Activated CD4-positive, alpha-beta T cell treated with anti-CD3 and anti-CD28 coated beads, Interleukin-2, Interleukin-4, amounts not matched to agents 100 ng/mL and 50 ng/mL, durations not matched to agents 16 hours and 8 hours (primary cell): ENCODE data around the gene UBE2F.
A peak's percentile ranks its signal among the peaks of the same experiment; 100 is the strongest.
"Not testable (repeated sequence)": the region's sequence is repeated elsewhere in the genome, so short reads cannot be mapped to it uniquely, and the experiment has no call there.

ENCODE experiments used
- DNase-seq: peaks from one replicate; pipeline ENCODE4 v3.0.0-alpha.2; 2020; ENCODE audit warnings: low spot score

Gene UBE2F

GRCh38 chr2:237979331-237979730 is 12.5 kb downstream of the UBE2F start:
- DNase-seq: no peak

DNA sequence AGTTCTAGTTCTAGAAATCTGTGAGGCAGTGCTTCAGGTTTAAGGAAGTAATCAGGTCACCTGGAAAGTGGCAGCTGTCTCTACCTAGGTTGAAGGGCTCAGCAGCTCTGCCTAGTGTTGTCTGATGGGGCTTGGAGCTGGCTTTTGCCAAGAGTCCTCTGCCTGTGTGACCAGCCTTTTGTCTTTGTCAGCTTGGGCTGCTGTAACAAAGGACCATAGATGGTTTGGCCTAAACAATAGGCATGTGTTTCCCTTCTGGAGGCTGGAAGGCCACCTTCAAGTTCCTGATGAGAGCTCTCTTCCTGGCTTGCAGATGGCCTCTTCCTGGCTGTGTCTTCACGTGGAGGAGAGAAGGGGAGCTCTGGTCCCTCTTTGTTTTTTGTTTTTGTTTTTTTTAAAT is 13.3 kb downstream of the UBE2F start:
- DNase-seq: no peak

- peak; percentile 27 for DNase-seq
Measured at GRCh38 chr2:237980751-237981150, 13.9 kb downstream of the UBE2F start.

DNA sequence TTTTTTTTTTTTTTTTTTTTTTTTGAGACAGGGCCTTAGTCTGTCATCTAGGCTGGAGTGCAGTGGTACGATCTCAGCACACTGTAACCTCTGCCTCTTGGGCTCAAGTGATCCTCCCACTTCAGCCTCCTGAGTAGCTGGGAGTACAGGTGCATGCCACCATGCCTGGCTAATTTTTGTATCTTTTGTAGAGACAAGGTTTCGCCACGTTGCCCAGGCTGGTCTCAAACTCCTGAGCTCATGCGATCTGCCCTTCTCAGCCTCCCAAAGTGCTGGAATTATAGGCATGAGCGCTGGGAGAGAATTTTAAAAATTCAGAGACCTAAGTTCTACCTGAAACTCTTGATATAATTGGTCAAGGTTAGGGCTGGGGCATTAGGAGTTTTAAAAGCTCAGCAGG is 14.8 kb downstream of the UBE2F start:
- not testable (repeated sequence) for DNase-seq

- DNase-seq: no peak
Measured at GRCh38 chr2:237982039-237982725, 15.4 kb downstream of the UBE2F start.

DNA sequence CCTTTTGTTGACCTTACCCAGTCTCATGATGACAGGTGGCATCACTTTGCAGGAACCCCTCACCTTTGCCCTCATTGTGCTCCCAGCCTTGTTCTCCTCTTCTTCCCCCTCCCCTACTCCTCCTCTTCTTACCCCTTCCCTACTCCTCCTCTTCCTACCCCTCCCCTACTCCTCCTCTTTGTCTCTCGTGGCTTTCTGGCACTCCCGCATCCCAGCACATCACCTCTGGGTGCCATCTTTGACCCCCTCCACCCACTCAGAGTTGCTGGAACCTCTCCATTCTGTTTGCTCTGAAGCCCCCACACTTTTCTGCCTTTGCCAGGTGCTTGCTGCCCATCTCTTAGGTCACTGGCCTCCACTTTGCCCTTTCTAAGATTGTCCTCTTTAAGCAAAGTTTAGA is 17.1 kb downstream of the UBE2F start:
- no peak for DNase-seq

DNA sequence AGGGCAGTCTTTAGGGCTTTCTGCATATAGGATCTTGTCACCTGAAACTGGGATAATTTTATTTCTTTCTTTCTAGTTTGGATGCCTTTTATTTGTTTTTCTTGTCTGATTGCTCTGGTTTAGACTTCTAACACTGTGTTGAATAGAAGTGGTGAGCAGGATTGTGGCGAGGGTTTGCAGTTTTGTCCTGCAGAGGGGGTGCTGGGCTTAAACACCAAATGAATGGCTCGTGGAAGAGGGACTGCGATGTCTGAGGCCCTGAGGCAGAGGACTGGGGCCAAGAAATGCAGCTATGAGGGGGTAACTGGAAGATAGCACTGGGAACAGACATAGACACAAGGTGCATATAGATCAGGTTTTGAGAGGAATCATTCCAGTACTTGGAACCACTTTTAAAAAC is 20.5 kb downstream of the UBE2F start:
- no peak for DNase-seq

- no peak for DNase-seq
Measured at GRCh38 chr2:237993701-237994100, 26.9 kb downstream of the UBE2F start.

DNA sequence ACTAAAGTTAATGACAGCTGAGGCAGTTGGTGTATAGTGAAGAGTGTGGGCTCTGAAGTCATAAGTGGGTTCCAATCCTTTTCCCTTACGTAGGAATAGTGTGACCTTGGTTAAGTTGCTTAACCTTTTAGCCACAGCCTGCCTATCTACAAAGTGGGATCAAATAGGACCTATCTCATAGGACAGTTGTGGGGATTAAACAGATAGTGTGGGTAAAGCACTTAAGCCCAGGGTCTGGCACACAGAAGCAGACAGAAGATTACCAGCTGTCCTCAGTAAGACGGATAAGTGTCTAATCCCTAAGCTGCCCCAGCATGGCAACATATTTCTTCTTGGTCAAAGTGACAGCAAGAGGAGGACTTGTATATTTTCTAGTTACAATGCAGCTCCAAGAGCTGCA is 28.2 kb downstream of the UBE2F start:
- no peak for DNase-seq

- DNase-seq: no peak
Measured at GRCh38 chr2:237996021-237996593, 29.3 kb downstream of the UBE2F start.

DNA sequence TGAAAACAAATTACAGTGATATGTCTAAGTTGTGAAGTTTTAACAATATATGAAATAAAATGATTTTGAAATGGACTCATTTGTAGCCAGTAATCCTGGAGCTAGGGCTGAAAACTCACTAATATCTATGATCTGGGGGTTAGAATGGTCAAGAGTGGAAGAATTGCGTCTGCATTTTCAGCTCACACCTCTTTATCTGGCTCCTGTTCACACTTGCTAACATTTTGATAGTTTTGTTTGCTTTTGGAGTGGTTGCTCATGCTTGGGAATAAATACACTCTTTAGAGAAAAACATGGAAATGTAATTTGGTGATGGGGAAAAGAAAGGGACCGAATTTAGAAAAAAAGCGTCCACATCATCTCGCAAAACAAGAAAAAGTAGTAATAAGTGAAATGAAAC is 30.7 kb downstream of the UBE2F start:
- DNase-seq: no peak

DNA sequence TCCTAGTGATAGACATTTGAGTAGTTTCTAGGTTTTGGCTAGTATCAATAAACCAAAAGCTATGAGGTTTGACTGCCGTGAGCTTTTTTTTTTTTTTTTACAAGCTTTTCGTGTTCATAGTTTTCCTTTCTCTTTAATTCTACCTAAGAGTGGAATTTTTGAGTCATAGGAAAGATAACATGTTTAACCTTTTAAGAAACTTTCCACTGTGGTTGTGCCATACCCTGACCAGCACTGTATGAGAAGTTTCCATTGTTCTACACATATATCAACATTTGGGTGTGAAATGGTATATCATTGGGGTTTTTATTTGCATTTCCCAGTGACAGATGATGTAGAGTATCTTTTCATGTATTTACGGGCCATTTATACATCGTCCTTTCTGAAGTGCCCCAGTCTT is 31.7 kb downstream of the UBE2F start:
- peak; percentile 71 for DNase-seq

DNA sequence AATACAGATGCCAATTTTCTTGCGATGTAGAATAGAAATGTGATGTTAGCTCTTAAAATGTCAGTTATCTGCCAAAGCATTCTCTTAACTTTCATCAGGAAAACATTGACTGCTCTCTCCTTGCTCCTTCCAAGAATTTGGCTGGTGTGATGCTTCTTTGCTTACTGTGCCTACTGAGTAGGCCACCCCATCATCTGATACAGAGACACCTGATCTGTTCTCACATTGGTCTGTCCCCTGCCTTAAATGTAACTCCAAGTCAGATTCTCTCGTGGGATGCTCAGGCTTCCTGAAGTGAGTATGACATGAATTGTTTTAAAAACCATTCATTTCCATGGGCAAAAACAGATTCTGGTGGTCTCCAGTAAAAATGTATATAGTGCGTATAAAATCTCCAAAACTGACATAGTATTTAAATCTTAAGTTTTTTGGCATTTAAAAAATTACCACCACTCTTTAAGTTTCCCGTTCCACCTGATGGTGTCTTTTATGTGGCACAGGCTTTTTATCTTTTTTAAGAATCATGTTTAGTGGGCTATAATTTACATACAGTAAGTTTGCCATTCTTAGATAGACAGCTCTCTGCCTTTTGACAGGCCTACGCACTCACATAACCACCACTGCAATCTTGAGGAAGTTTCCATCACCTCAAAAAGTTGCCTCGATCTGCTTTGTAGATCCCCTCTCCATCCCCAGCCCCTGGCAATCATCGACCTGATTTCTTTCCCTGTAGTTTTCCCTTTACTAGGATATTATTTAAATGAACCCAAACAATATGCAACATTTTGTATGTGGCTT is 36.6 kb downstream of the UBE2F start:
- no peak for DNase-seq

DNA sequence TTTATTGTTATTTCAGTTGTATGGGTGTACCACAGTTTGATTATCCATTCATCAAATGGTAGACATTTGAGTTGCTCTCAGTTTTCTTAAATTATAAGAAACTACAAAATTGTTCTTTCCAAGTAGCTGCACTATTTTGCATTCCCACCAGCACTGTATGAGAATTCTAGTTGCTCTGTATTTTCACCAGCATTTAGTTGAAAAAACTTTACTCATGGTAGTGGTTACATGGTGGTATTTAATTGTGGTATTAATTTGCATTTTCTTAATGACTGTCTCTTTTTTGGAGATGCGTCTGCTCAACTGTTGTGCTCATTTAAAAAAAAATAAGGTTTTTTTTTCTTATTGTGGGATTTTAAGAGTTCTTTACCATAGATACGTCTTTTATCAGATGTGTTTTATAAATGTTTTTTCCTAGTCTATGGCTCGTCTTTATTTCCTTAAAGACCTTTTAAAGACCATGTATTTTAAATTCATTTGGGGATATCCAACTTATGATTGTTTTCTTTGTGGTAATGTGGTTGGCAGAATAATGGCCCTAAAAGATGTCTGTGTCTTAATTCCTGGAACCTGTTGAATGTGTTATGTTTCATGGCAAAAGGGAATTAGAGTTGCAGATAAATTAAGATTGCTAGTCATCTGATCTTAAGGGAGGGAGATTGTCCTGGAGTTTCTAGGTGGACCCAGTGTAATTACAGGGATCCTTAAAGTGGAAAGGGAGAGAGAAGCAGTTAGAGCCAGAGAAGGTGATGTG is 37.4 kb downstream of the UBE2F start:
- DNase-seq: no peak

GRCh38 chr2:238005528-238005927 is 38.7 kb downstream of the UBE2F start:
- no peak for DNase-seq

- DNase-seq: no peak
Measured at GRCh38 chr2:238006510-238006909, 39.7 kb downstream of the UBE2F start.

DNA sequence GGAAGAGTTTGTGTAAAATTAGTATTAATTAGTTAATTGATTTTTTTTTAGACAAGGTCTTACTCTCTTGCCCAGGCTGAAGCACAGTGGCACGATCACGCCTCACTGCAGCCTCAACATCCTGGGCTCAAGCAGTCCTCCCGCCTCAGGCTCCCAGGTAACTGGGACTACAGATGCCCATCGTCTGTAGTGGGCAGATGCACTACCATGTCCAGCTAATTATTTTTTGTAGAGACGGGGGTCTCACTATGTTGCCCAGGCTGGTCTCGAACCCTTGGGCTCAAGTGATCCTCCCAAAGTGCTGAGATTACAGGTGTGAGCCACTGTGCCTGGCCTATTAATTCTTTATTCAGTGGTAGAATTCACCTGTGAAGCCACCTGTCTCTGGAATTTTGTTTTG is 41.1 kb downstream of the UBE2F start:
- DNase-seq: no peak

DNA sequence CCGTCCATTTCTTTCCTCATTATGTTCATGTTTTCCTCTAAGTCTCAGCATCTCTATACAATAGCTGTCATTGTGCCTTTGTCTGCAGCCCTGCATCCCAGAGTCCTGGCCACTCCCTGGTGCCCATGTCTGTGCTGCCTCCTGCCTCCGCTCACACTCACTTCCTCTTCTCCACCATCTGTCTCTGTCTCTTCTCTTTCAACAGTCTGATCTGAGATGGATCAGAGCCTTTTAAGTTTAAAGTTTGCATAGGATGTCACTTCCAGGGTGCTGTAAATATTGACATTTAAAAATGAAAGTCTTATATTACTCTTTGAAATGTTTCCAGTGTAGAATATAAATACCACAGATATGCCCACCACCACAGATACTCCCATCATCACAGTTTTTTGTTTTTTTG is 42.7 kb downstream of the UBE2F start:
- DNase-seq: no peak

DNA sequence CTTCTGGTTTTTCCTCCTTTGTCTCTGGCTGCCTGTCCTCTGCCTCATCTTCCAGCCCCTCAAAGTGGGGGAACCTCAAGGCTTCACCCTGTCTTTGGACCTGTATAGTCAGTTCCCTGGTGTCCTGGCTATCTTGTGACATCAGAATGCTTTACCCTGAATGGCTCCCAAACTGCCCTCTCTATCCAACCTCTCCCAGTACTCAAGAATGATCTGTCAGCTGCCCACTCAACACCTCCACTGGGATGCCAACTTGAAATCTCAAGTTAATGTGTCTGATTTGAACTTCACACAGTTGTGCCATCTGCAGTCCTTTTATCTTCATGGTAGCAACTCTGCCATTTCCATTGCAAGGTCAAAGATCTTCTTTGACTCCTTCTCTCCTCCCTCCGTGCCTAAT is 43.8 kb downstream of the UBE2F start:
- no peak for DNase-seq

- no peak for DNase-seq
Measured at GRCh38 chr2:238013806-238014205, 47.0 kb downstream of the UBE2F start.

GRCh38 chr2:238015705-238016104 is 48.9 kb downstream of the UBE2F start:
- DNase-seq: no peak

- DNase-seq: no peak
Measured at GRCh38 chr2:238016526-238016925, 49.7 kb downstream of the UBE2F start.

DNA sequence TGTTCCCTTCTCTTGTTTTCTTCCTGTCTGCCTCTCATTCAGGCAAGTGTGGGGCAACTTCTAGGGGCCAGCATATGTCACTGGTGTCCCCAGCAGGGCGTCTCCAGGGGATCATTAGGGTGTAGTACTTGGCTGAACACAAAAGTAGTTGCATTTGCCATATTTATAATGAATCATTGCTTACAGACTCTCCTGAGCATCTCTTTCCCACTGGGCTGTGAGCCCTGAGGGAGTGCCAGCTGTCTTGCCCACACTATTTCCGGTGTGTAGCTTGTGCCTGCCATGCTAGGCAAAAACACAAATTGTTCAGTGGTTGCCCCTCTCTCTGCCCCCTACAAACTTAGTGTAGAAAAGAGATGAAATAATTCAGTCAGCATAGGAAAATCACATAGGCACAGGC is 53.1 kb downstream of the UBE2F start:
- DNase-seq: no peak
